ENCODE results near the gene PPM1N.
A peak's percentile ranks its signal among the peaks of the same experiment; 100 is the strongest.

The PPM1N gene

GRCh38 chr19:45485305-45486077 is 12.8 kb upstream of the PPM1N start:
- in situ Hi-C loops (cut with MboI; ENCODE audit: low pct_unique_long_range_greater_than_20kb, low sequenced_read_pairs, unreplicated experiment): no loop called here
- peak; percentile 86 for TF ChIP-seq CTCF (IDR thresholded peaks at IDR 0.05; ENCODE audit: extremely low read depth, insufficient read depth, missing control alignments)
- DNase-seq (ENCODE audit: low spot score): peak; percentile 91

- no peak for TF ChIP-seq CTCF (IDR thresholded peaks at IDR 0.05; ENCODE audit: extremely low read depth, insufficient read depth, missing control alignments)
- in situ Hi-C loops (cut with MboI; ENCODE audit: low pct_unique_long_range_greater_than_20kb, low sequenced_read_pairs, unreplicated experiment): no loop called here
- DNase-seq (ENCODE audit: low spot score): no peak
Observed at GRCh38 chr19:45488708-45489107, 9.5 kb upstream of the PPM1N start.

- DNase-seq (ENCODE audit: low spot score): no peak
- TF ChIP-seq CTCF (IDR thresholded peaks at IDR 0.05; ENCODE audit: extremely low read depth, insufficient read depth, missing control alignments): no peak
- in situ Hi-C loops (cut with MboI; ENCODE audit: low pct_unique_long_range_greater_than_20kb, low sequenced_read_pairs, unreplicated experiment): no loop called here
Observed at GRCh38 chr19:45489216-45489855, 8.9 kb upstream of the PPM1N start.

GRCh38 chr19:45492137-45492626 is 6.1 kb upstream of the PPM1N start:
- no peak for DNase-seq (ENCODE audit: low spot score)
- in situ Hi-C loops (cut with MboI; ENCODE audit: low pct_unique_long_range_greater_than_20kb, low sequenced_read_pairs, unreplicated experiment): no loop called here
- no peak for TF ChIP-seq CTCF (IDR thresholded peaks at IDR 0.05; ENCODE audit: extremely low read depth, insufficient read depth, missing control alignments)

GRCh38 chr19:45492627-45493470 is 5.4 kb upstream of the PPM1N start:
- in situ Hi-C loops (cut with MboI; ENCODE audit: low pct_unique_long_range_greater_than_20kb, low sequenced_read_pairs, unreplicated experiment): no loop called here

More at GRCh38 chr19:45492627-45493470, 5.4 kb upstream of the PPM1N start:
- no peak for TF ChIP-seq CTCF (IDR thresholded peaks at IDR 0.05; ENCODE audit: extremely low read depth, insufficient read depth, missing control alignments)
- peak; percentile 88 for DNase-seq (ENCODE audit: low spot score)
